Stimulated activated CD8-positive, alpha-beta memory T cell treated with anti-CD3 and anti-CD28 coated beads, Interleukin-12 subunit alpha, Interleukin-12 subunit beta, amount 100 ng/mL, for 24 hours (primary cell): Measurements from ENCODE around the gene GNB5.
A peak's percentile ranks its signal among the peaks of the same experiment; 100 is the strongest.
"Not testable (repeated sequence)": the region's sequence is repeated elsewhere in the genome, so short reads cannot be mapped to it uniquely, and the experiment has no call there.

Source experiments
- DNase-seq: peaks from one replicate; pipeline ENCODE4 v3.0.0-alpha.2; 2020; ENCODE audit errors: extremely low read depth

Gene GNB5

GRCh38 chr15:52093539-52094510, 97.4 kb downstream of the GNB5 start:
- DNase-seq = no peak

GRCh38 chr15:52093167-52093538, 98.0 kb downstream of the GNB5 start:
- DNase-seq = no peak

- no peak for DNase-seq
These were observed 101.0 kb downstream of the GNB5 start for GRCh38 chr15:52090193-52090592.

GRCh38 chr15:52086011-52086786, 105.0 kb downstream of the GNB5 start:
- no peak for DNase-seq

- no peak for DNase-seq
These were observed 105.9 kb downstream of the GNB5 start for GRCh38 chr15:52085299-52085698.

GRCh38 chr15:52083603-52084002, 107.6 kb downstream of the GNB5 start:
- DNase-seq = no peak

GRCh38 chr15:52083037-52083359, 108.2 kb downstream of the GNB5 start:
- not testable (repeated sequence) for DNase-seq

- DNase-seq = no peak
These were observed 108.8 kb downstream of the GNB5 start for GRCh38 chr15:52082197-52083036.

- DNase-seq = no peak
These were observed 110.3 kb downstream of the GNB5 start for GRCh38 chr15:52080706-52081392.

- no peak for DNase-seq
These were observed 111.2 kb downstream of the GNB5 start for GRCh38 chr15:52080031-52080430.

GRCh38 chr15:52078876-52079700, 112.1 kb downstream of the GNB5 start:
- DNase-seq = peak; percentile 43

- DNase-seq = no peak
These were observed 112.9 kb downstream of the GNB5 start for GRCh38 chr15:52078197-52078875.

- no peak for DNase-seq
These were observed 114.1 kb downstream of the GNB5 start for GRCh38 chr15:52076889-52077781.

GRCh38 chr15:52071570-52071969, 119.6 kb downstream of the GNB5 start:
- no peak for DNase-seq

- no peak for DNase-seq
These were observed 121.6 kb downstream of the GNB5 start for GRCh38 chr15:52069559-52069958.

- no peak for DNase-seq
These were observed 123.1 kb downstream of the GNB5 start for GRCh38 chr15:52068004-52068615.

GRCh38 chr15:52067545-52067926, 123.7 kb downstream of the GNB5 start:
- no peak for DNase-seq

GRCh38 chr15:52066842-52067544, 124.2 kb downstream of the GNB5 start:
- DNase-seq = no peak
